K562 (cell line): ENCODE measurements around the gene WDR64. TPM values are rescaled to one million over a fixed set of nuclear protein-coding genes. Genes with fewer than 3 reads are reported as not detected.

Source experiments
- ARID4B ChIP-seq: sonication (generic); formaldehyde crosslinking; IDR thresholded peaks from 2 replicates; pipeline ENCODE4 v1.8.0; 2022; ENCODE audit warnings: mild to moderate bottlenecking, missing genetic modification reagents
- ATF1 ChIP-seq, 2 experiments: fragments of 450-650 bp in 1 of 2; IDR thresholded peaks; 2 replicates each; pipeline ENCODE4 v1.6.1; 2016; ENCODE audit warnings: missing compliant biosample characterization in 1 of 2, missing genetic modification characterization in 1 of 2
- BCL6 ChIP-seq: fragments of 250-450 bp; sonication (Bioruptor Pico); IDR thresholded peaks from 2 replicates; pipeline ENCODE4 v1.4.0; 2020
- BRF1 ChIP-seq: IDR thresholded peaks from 3 replicates; pipeline ENCODE4 v1.6.1; 2011; ENCODE audit warnings: borderline replicate concordance, mild to moderate bottlenecking; ENCODE audit not compliant: insufficient read length; ENCODE audit errors: extremely low read depth
- CEBPB ChIP-seq: fragments of 450-650 bp; IDR thresholded peaks from 2 replicates; pipeline ENCODE4 v1.6.1; 2016; ENCODE audit warnings: missing genetic modification characterization, missing compliant biosample characterization
- HDAC2 ChIP-seq: fragments of 450-650 bp; IDR thresholded peaks from 2 replicates; pipeline ENCODE4 v1.6.1; 2016; ENCODE audit warnings: mild to moderate bottlenecking
- KDM4B ChIP-seq, 2 experiments: fragments of 450-650 bp in 1 of 2; sonication (generic) in 1 of 2; IDR thresholded peaks; 2 replicates each; pipeline ENCODE4 v1.6.1; 2016 to 2017; ENCODE audit warnings: borderline replicate concordance in 2 of 2, antibody characterized with exemption in 1 of 2, low read depth in 1 of 2, mild to moderate bottlenecking in 1 of 2
- MTA3 ChIP-seq: fragments of 450-650 bp; formaldehyde crosslinking; IDR thresholded peaks from 2 replicates; pipeline ENCODE4 v1.6.1; 2017; ENCODE audit warnings: mild to moderate bottlenecking, borderline replicate concordance
- TEAD2 ChIP-seq: fragments of 450-650 bp; IDR thresholded peaks from 2 replicates; pipeline ENCODE4 v1.6.1; 2016; ENCODE audit warnings: missing genetic modification characterization, control low read depth, missing compliant biosample characterization
- THRA ChIP-seq: fragments of 450-650 bp; IDR thresholded peaks from 2 replicates; pipeline ENCODE4 v1.6.1; 2017; ENCODE audit warnings: mild to moderate bottlenecking, moderate library complexity
- ZNF561 ChIP-seq: fragments of 450-650 bp; formaldehyde crosslinking; conservative IDR thresholded peaks from 2 replicates; pipeline ENCODE4 v1.4.0; 2020; ENCODE audit warnings: mild to moderate bottlenecking, moderate library complexity
- ZNF717 ChIP-seq: fragments of 250-450 bp; sonication (Bioruptor Pico); IDR thresholded peaks from 2 replicates; pipeline ENCODE4 v1.5.0; 2021
- ZNF764 ChIP-seq: fragments of 250-450 bp; sonication (Bioruptor Pico); IDR thresholded peaks from 2 replicates; pipeline ENCODE4 v1.4.0; 2020; ENCODE audit warnings: low read depth, mild to moderate bottlenecking, moderate library complexity
- polyA plus RNA-seq, 8 experiments: library from polyadenylated mRNA; depleted of rRNA in 4 of 8; stranded (reverse) in 5 of 8; unstranded in 3 of 8; fragments of >200 nt; fragmentation: Nextera tagmentation in 2 of 8; fragmentation: Illumina TruSeq in 1 of 8; extraction: Ambion mirVana in 2 of 8; extraction: Trizol in 1 of 8; gene quantifications; 2 replicates each; pipeline versions ENCODE4 v1.2.1 to v1.2.3, GENCODE V29; 2011 to 2014; ENCODE audit warnings: inconsistent platforms in 1 of 8, missing spikeins in 1 of 8
- total RNA-seq, 7 experiments: library from RNA; depleted of rRNA in 6 of 7; stranded (reverse); fragments of >200 nt in 6 of 7; fragmentation: Illumina TruSeq in 2 of 7; extraction: Trizol in 2 of 7; gene quantifications; 2 replicates each; pipeline versions ENCODE4 v1.2.1 to v1.2.3, GENCODE V29; 2011 to 2021; ENCODE audit warnings: low replicate concordance in 1 of 7
- TF ChIP-seq, protein P1 (sequence below): fragments of 250-450 bp; sonication (Bioruptor Pico); IDR thresholded peaks from 2 replicates; pipeline ENCODE4 v1.9.0; 2021; ENCODE audit warnings: mild to moderate bottlenecking, inconsistent platforms
- TF ChIP-seq, protein P2 (sequence below): fragments of 200-800 bp; sonication (Bioruptor generic); IDR thresholded peaks from 2 replicates; pipeline ENCODE4 v1.6.1; 2017; ENCODE audit warnings: missing genetic modification characterization, missing compliant biosample characterization

WDR64 gene
- total and polyA plus RNA-seq, 9 of the 15 experiments (the other 6 are each of a cell fraction or from before 2014, with no cell fraction given) = 0.06 to 0.29 (median 0.19) TPM; not detected in 5

- TF ChIP-seq HDAC2 = no peak; the same call in 1 of the 2 replicates
- TF ChIP-seq ATF1 (CRISPR knock-in tag; IDR thresholded peaks at IDR 0.05) = no peak
- peak; percentile 35; the same call in 1 of the 2 replicates for TF ChIP-seq ATF1 (tag; IDR thresholded peaks at IDR 0.05)
- no peak for TF ChIP-seq TEAD2
- no peak for TF ChIP-seq CEBPB (tag)
- TF ChIP-seq BRF1 = no peak
- no peak for TF ChIP-seq BCL6 (CRISPR knock-in tag)
- TF ChIP-seq MTA3 = no peak
- TF ChIP-seq, protein P1, sequence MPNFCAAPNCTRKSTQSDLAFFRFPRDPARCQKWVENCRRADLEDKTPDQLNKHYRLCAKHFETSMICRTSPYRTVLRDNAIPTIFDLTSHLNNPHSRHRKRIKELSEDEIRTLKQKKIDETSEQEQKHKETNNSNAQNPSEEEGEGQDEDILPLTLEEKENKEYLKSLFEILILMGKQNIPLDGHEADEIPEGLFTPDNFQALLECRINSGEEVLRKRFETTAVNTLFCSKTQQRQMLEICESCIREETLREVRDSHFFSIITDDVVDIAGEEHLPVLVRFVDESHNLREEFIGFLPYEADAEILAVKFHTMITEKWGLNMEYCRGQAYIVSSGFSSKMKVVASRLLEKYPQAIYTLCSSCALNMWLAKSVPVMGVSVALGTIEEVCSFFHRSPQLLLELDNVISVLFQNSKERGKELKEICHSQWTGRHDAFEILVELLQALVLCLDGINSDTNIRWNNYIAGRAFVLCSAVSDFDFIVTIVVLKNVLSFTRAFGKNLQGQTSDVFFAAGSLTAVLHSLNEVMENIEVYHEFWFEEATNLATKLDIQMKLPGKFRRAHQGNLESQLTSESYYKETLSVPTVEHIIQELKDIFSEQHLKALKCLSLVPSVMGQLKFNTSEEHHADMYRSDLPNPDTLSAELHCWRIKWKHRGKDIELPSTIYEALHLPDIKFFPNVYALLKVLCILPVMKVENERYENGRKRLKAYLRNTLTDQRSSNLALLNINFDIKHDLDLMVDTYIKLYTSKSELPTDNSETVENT (CRISPR knock-in tag) = peak; percentile 87
- TF ChIP-seq KDM4B (IDR thresholded peaks at IDR 0.05; ENCODE audit: borderline replicate concordance in 2 of 2, low read depth in 1 of 2) = no peak
- TF ChIP-seq ZNF561 = no peak
- TF ChIP-seq ZNF717 = no peak
- TF ChIP-seq THRA = no peak
- no peak for TF ChIP-seq ARID4B (CRISPR knock-in tag)
- TF ChIP-seq, protein P2, sequence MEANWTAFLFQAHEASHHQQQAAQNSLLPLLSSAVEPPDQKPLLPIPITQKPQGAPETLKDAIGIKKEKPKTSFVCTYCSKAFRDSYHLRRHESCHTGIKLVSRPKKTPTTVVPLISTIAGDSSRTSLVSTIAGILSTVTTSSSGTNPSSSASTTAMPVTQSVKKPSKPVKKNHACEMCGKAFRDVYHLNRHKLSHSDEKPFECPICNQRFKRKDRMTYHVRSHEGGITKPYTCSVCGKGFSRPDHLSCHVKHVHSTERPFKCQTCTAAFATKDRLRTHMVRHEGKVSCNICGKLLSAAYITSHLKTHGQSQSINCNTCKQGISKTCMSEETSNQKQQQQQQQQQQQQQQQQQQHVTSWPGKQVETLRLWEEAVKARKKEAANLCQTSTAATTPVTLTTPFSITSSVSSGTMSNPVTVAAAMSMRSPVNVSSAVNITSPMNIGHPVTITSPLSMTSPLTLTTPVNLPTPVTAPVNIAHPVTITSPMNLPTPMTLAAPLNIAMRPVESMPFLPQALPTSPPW (CRISPR knock-in tag) = peak; percentile 94
- no peak for TF ChIP-seq ZNF764 (CRISPR knock-in tag)
These were observed 11.8 kb upstream of the WDR64 start, which contains the start of the genes CHML and OPN3 (continued) for GRCh38 chr1:241640149-241640866.
